Colon (tissue), 2 donors: ENCODE data around the gene DPP8.
"Not testable (repeated sequence)": the region's sequence is repeated elsewhere in the genome, so short reads cannot be mapped to it uniquely, and the experiment has no call there.

Experiments
- FAIRE-seq: peaks from 2 replicates; lab custom pipeline; 2012; peaks lifted over from hg19 to GRCh38; lab: Jason Lieb, UNC
- donor health status: control.
- donor health status: control.

DPP8 gene

DNA sequence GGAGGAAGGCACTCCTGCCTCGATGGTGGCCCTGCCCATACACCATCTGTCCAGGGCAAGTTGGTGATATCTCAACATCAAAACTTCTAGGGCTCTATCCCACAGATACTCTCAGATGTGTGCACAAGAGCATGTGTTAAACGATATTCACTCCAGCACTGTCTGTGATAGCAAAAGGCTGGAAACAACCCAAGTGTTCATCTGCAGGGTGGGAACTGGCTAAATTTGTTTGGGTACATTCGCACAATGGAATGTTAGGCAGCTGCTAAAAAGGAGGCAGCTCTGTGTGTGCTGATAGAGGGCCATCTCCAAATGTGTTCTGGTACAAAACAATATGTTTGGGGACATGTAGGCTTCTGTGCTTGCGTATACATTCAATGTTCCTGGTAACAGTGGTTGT is 114.5 kb downstream of the DPP8 start:
- no peak for FAIRE-seq

DNA sequence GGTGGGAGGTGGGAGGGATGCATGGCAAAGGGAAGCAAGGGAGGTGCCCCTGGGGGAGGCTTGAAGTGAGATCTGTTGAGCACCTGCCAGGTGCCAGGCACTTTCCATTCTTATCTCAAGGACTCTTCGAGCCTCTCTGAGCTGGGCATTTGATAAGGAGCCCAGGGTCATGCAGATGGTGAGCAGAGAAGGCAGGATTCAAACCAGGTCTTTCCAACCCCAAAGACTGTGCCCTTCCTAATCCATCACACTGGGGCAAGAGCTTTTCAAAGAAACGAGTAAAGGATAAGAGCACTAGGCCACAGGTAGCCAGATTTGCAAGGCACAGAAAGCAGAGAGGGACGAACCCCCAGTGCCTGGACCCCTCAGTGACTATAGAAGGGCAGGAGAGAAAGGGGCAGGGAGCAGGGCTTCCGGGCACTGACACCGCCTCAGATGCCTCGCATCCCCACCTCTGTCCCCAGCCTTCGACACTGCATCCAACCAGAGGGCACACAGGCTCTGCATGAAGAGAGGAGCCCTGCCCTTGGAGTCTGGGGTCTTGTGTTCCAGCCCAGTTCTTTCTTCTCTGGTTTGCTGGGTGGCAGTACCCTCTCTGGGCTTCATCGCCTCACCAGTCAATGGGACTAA is 115.8 kb downstream of the DPP8 start:
- no peak for FAIRE-seq

DNA sequence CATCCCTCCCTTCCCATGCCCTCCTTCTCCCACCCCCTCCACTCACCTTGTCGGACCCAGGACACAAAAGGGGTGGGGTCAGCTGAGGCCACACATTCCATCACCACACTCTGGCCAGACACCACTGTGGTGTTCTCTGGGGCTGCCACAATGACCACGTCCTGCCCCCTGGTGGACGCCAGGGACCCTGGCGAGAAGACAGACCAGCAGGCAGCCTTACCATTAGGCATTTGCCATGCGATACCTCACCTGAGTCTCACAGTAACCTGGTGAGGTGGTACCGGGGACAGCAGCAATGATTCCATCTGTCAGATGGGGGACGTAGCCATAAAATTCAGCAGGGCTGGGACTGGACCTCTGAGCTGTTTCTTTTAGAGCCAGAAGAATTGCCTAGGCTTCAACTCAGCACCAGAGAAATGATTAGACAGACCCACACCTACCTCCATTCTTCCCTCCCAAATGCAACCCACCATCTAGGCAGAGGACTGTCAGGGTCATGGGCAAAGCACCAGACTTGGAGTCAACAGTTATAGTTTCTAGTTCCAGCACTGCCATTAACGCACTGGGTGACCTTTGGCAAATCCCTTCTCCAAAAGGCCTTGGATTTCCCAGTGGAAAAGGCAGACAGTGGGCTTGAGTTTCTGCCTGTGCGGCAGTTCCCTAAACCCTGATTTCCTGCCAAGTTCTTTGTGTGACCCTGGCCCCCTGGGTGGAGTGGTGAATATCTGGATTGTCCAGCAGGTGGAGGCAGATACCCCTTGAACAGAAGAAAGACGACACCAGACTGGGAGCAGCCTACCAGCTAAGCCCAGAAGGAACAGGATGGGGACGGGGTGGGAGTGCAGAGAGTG is 116.5 kb downstream of the DPP8 start:
- FAIRE-seq: no peak

DNA sequence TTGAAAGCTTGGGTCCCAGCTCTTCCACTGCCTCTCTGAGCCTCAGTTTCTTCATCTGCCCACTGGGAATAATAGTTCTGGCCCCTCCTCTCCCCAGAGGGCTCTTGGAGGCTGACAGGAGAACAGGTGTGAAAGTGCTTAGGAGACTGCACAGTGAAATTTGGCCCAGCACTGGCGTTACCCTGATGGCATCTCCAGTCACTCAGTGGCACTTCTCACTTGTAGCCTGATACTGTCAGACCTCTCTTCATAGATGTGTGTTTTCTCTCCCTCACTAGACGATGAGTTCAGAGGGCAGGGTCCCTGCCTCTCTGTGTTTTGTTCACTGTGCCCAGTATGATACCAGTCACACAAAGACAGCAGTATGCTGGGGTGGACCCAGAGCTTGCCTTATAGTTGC is 117.5 kb downstream of the DPP8 start:
- no peak for FAIRE-seq

DNA sequence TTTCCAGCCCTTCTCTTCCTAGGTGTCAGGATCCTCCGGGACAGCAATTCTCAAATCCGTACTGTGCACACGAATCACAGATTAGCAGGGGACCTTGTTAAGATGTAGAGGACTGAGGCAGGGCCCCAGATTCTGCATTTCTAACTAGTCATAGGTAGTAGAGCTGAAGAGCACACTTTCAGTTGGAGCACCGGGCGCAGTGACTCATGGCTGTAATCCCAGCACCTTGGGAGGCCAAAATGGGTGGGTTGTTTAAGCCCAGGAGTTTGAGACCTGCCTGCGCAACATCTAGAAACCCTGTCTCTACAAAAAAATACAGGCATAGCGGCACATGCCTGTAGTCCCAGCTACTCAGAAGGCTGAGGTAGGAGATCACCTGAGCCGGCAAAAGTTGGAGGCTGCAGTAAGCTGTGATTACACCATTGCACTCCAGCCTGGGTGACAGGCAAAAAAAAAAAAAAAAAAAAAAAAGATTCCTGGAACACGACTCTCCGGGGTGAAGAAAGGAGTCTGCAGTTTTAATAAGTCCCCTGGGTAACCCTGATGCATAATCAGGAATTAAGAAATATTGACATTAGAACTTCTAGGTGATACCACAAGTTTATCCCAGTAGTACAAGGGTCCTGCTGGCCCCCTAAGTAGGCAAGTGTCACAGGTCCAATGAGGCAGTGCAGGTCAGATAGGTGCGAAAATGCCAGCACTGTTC is 118.3 kb downstream of the DPP8 start:
- no peak for FAIRE-seq

DNA sequence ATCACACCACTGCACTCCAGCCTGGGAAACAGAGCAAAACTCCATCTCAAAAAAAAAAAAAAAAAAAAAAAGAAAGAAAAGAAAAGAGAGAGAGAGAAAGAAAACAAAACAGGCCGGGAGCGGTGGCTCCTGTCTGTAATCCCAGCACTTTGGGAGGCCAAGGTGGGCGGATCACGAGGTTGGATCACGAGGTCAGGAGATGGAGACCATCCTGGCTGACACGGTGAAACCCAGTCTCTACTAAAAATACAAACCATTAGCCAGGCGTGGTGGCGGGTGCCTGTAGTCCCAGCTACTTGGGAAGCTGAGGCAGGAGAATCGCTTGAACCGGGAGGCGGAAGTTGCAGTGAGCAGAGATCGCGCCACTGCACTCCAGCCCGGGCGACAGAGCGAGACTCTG is 119.0 kb downstream of the DPP8 start:
- FAIRE-seq: not testable (repeated sequence)

DNA sequence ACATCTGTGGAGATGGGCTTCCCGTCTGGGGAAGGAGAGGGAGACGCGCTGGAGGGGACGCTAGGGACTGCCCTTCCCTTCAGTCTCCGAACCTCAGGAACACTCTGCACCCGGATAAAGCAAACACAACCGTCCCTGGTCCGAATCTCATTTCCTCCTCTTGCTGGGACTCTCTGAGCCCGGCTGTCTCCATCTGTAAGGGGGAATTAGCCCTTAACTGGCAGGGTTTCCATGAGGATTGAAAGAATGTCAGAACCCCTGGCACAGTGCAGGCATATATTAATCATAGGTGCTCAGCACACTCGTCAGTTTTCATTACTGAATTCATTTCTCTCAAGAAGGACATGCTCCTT is 120.5 kb downstream of the DPP8 start:
- FAIRE-seq: no peak

DNA sequence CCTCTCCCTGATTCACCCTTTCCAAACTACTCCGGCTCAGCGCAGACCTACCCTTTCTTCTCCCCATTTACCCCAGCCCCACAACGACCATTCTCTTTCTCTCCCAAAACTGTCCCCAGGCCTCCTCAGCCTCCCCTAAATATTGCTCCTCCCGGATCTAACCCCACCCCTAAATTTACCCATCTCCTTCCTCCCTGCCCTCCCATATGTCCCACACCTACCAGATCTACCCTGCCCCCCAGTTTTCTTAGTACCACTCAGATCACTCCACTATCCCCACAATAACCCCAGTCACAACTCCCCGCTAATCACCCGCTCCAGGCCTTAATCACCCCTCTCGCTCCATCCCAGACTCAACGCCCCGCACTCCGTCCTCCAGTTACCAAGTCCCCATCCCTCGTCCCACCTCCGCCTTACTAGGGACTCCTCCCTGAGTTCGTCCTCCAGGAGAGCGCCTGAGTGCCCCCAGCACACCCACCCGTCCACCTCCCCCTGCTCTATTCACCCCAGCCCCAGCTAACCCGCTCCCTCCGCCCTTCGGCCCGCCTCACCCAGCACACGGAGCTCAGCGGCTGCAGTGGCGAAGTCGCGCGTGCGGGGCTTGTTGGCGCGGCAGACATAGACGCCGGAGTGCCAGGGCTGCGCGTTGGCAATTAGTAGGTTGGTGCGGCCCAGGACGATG is 121.1 kb downstream of the DPP8 start:
- FAIRE-seq: no peak

DNA sequence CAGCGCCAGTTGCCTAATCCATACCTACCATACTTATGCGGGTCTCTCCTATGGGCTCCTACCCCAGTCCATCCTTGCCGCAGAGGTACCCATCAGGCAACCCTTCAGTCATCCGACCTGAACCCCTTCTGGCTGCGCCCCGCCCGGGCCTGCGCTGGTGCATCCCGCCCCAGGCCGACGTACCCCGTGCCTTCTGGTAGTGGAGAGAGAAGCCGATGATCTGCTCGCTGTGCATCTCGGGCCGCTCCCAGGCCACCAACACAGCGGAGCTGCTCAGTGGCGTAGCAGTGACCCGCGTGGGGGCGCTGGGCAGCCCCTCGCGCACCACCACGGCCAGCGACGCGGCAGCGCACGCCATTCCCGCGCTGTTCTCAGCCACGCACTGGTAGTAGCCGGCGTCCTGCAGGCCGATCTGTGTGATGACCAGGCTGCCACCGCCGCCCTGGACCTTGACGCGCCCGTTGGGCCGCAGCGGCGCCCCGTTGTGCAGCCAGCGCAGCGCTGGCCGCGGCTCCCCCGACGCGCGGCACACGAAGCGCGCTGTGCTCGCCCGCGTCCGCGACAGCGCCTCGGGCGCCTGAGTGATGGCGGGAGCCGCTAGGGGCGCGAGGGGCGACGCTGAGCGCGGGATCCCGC is 121.8 kb downstream of the DPP8 start:
- FAIRE-seq: no peak

DNA sequence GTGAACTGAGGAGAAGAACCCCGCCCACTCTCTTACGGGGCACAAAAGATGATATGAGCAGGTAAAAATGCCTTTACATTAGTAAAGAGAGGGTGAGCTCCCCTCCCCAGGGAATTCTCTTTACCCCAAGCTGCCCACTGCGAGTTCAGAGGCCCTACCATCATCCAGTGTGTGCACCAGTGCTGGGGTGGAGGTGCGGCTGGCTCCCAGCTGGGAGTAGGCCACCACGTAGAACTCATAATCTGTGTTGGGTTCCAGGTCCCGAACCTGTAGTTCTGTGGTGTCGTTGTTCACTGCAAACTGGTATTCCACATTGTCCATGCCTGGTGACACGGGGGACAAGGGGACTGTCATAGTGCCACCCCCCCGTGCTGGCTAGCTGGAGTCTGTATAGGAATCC is 122.6 kb downstream of the DPP8 start:
- FAIRE-seq: no peak

DNA sequence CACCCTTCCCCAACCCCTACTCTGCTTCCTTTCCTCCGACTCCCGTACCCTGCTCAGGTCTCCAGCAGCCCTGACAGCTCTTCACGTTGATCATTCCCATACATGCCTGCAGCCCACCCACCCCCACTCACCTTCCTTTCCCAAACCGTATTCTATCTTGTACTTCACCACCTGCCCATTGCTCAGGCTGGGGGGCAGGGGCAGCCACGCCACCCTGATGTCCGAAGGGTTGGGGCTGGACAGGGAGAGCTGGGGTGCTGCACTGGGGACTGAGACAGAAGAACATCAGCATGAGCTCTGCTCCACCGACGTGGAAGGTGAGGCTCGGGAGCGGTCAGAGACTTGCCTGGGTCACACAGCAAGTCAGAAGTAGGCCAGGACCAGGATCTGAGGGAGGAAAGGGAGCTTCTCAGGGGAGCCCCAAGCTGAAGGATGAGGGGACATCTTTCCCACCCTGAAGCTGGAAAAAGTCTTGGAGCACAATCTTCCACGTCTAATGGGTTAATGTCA is 123.2 kb downstream of the DPP8 start:
- FAIRE-seq: no peak

DNA sequence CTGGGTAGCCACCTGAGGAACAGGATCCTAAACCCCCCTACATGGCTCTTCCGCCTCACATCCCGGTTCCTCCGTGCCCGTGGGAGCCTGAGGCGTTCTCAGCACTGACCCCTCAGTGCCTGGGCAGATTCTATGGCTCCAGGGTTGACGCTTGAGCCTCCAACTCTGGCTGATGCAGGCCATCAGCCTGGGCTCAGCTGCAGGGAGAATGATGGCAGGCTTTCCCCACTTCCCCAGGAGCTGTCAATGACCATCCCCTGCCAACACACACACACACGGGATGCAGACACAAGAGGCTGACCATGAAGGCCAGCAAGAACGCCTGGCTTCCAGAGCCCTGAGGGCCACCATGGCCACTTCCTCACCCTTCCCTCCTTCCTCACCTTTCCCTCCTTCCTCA is 123.9 kb downstream of the DPP8 start:
- FAIRE-seq: no peak

DNA sequence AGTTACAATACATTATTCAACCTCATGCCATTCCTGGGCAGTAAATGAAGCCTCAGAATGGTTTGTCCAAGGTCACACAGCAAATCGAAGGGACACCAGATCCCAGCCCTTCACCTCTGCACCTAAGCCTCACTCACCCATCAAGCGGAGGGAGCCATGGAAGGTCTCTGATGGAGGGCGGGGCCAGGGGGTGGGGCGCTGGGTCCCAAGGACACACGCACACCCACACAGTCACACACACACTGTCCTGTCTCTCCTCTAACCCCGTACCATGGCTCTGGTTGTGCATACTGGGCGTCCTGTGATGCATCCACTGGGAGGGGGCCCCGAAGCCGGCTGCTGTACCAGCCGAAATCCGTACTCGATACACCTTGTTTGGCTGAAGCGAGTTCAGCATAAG is 124.4 kb downstream of the DPP8 start:
- no peak for FAIRE-seq
